Measurements from ENCODE around the gene LETM1. TPM values are rescaled to one million over a fixed set of nuclear protein-coding genes. Genes with fewer than 3 reads are reported as not detected.

Gene LETM1
- total and polyA plus RNA-seq, 4 donors: 12.2 to 46.9 (median 24.1) TPM

DNA sequence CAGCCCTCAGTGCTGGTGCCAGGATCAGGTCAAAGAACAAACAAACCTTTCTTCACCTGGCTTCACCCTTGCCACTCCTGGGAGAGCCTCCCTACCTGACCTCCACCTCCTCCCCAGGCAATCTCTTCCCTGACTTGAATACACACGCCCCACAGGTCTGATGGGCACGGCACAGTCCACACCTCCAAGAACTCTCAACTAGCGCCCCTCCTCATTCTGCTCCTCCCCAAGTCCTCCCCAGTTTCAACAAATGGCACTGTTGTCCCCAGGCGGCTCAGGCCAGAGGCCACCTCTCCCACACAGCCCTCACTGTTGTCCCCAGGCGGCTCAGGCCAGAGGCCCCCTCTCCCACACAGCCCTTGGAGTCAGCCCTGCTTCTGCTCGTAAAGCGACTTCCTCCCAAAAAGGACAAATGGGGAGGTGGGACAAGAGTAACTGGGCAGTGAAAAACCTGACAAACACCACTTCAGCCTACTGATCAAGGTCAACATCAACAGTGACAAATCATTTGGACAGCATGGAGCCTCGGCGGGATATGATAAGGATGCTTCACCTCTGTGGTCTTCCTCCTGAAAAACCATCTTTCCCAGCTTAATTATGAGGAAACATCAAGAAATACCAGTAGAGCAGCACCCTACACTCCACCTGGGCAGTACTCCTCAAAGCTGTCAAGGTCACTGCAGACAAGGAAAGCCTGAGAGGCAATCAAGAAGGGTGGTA lies 2.9 kb downstream of the LETM1 start:
- TF ChIP-seq TAF1 (conservative IDR thresholded peaks at IDR 0.05): no peak
- no peak for DNase-seq (ENCODE audit: low spot score)
- no peaks in the 10 kb centered on the region for H3K27me3 ChIP-seq (ENCODE audit: control insufficient read depth in 4 of 4, insufficient read depth in 4 of 4, low read length in 3 of 4)
- H3K9me3 ChIP-seq (ENCODE audit: control insufficient read depth in 4 of 4, low read length in 3 of 4): no peaks in the 10 kb centered on the region
- WGBS: 89% methylated on average over 9 of the region's 9 CpGs
- H3K36me3 ChIP-seq (ENCODE audit: control insufficient read depth in 4 of 4, insufficient read depth in 3 of 4, low read depth in 1 of 4, low read length in 3 of 4): peaks cover 0 to 5% (median 0%) of the 10 kb centered on the region in 4 donors
- H3K4me1 ChIP-seq (ENCODE audit: control insufficient read depth in 4 of 4, insufficient read depth in 4 of 4, low read length in 3 of 4): peaks cover 6 to 37% (median 28%) of the 10 kb centered on the region in 4 donors
- H3K27ac ChIP-seq (ENCODE audit: low read depth in 1 of 2, low read length in 2 of 2): no peak overlapping the region
- no peak overlapping the region for H3K4me3 ChIP-seq (ENCODE audit: low read depth in 1 of 3, low read length in 3 of 3)
- no peak overlapping the region for H3K9ac ChIP-seq (ENCODE audit: low read depth in 1 of 2, low read length in 2 of 2)

GRCh38 chr4:1851575-1852410 lies 4.2 kb downstream of the LETM1 start:
- no peaks in the 10 kb centered on the region for H3K27me3 ChIP-seq (ENCODE audit: control insufficient read depth in 4 of 4, insufficient read depth in 4 of 4, low read length in 3 of 4)
- no peak overlapping the region for H3K9ac ChIP-seq (ENCODE audit: low read depth in 1 of 2, low read length in 2 of 2)
- H3K4me1 ChIP-seq (ENCODE audit: control insufficient read depth in 4 of 4, insufficient read depth in 4 of 4, low read length in 3 of 4): peaks cover under 1 to 30% (median 21%) of the 10 kb centered on the region in 4 donors
- DNase-seq (ENCODE audit: low spot score): no peak
- no peaks in the 10 kb centered on the region for H3K9me3 ChIP-seq (ENCODE audit: control insufficient read depth in 4 of 4, low read length in 3 of 4)
- peaks cover under 1 to 6% (median 4%) of the 10 kb centered on the region in 4 donors for H3K36me3 ChIP-seq (ENCODE audit: control insufficient read depth in 4 of 4, insufficient read depth in 3 of 4, low read depth in 1 of 4, low read length in 3 of 4)
- H3K27ac ChIP-seq (ENCODE audit: low read depth in 1 of 2, low read length in 2 of 2): no peak overlapping the region
- H3K4me3 ChIP-seq (ENCODE audit: low read depth in 1 of 3, low read length in 3 of 3): no peak overlapping the region
- WGBS: 75% methylated on average over 16 of the region's 16 CpGs
- peak in 1 of 2 donors; percentile 51 for TF ChIP-seq RXRA (IDR thresholded peaks at IDR 0.05)
- TF ChIP-seq CTCF (IDR thresholded peaks at IDR 0.05; ENCODE audit: low read depth, low read length, missing input control): no peak
- TF ChIP-seq, protein P1, sequence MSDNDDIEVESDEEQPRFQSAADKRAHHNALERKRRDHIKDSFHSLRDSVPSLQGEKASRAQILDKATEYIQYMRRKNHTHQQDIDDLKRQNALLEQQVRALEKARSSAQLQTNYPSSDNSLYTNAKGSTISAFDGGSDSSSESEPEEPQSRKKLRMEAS (IDR thresholded peaks at IDR 0.05): no peak
- TF ChIP-seq SP1 (IDR thresholded peaks at IDR 0.05): no peak

DNA sequence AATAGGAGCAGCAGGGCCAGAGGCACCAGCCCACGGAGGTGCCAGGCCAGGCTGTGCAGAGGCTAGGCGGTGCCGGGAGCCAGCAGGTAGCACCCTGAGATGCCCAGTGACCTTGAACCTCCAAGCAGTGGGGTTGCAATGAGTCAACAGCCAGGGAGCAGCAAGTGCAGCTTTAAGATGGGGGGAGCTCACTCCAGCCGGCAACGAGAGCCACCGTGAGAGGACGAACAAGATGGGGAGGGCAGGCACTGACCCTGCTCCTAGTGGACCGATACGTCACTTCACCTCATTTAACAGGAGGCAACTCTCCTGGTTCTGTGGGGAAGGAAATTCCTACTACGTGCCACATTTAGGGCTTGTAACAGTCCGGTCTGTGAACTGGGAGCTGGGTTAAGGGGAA lies 4.8 kb downstream of the LETM1 start:
- Histone ChIP-seq H3K27me3 (ENCODE audit: control insufficient read depth in 4 of 4, insufficient read depth in 4 of 4, low read length in 3 of 4) (no peaks in the 10 kb centered on the region), H3K4me3 (ENCODE audit: low read depth in 1 of 3, low read length in 3 of 3) (no peak overlapping the region), H3K27ac (ENCODE audit: low read depth in 1 of 2, low read length in 2 of 2) (no peak overlapping the region), H3K9ac (ENCODE audit: low read depth in 1 of 2, low read length in 2 of 2) (no peak overlapping the region), H3K36me3 (ENCODE audit: control insufficient read depth in 4 of 4, insufficient read depth in 3 of 4, low read depth in 1 of 4, low read length in 3 of 4) (peaks cover 5 to 8% (median 6%) of the 10 kb centered on the region in 4 donors), H3K4me1 (ENCODE audit: control insufficient read depth in 4 of 4, insufficient read depth in 4 of 4, low read length in 3 of 4) (peaks cover 0 to 28% (median 18%) of the 10 kb centered on the region in 4 donors), H3K9me3 (ENCODE audit: control insufficient read depth in 4 of 4, low read length in 3 of 4) (no peaks in the 10 kb centered on the region)
- no peak for TF ChIP-seq JUND (IDR thresholded peaks at IDR 0.05)
- no peak for TF ChIP-seq REST (IDR thresholded peaks at IDR 0.05)
- TF ChIP-seq FOXA2 (IDR thresholded peaks at IDR 0.05): no peak
- no peak for TF ChIP-seq EGR1 (IDR thresholded peaks at IDR 0.05; ENCODE audit: low read depth in 2 of 2)
- TF ChIP-seq, protein P2, sequence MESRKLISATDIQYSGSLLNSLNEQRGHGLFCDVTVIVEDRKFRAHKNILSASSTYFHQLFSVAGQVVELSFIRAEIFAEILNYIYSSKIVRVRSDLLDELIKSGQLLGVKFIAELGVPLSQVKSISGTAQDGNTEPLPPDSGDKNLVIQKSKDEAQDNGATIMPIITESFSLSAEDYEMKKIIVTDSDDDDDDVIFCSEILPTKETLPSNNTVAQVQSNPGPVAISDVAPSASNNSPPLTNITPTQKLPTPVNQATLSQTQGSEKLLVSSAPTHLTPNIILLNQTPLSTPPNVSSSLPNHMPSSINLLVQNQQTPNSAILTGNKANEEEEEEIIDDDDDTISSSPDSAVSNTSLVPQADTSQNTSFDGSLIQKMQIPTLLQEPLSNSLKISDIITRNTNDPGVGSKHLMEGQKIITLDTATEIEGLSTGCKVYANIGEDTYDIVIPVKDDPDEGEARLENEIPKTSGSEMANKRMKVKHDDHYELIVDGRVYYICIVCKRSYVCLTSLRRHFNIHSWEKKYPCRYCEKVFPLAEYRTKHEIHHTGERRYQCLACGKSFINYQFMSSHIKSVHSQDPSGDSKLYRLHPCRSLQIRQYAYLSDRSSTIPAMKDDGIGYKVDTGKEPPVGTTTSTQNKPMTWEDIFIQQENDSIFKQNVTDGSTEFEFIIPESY (IDR thresholded peaks at IDR 0.05): no peak
- TF ChIP-seq HNF4G (IDR thresholded peaks at IDR 0.05): no peak
- TF ChIP-seq, protein P3, sequence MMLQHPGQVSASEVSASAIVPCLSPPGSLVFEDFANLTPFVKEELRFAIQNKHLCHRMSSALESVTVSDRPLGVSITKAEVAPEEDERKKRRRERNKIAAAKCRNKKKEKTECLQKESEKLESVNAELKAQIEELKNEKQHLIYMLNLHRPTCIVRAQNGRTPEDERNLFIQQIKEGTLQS (IDR thresholded peaks at IDR 0.05): no peak
- no peak for TF ChIP-seq GABPA (IDR thresholded peaks at IDR 0.05 in 1 of 2, conservative IDR thresholded peaks at IDR 0.05 in 1 of 2)
- no peak for TF ChIP-seq FOXA1 (IDR thresholded peaks at IDR 0.05)
- TF ChIP-seq, protein P1 (IDR thresholded peaks at IDR 0.05): no peak
- no peak for TF ChIP-seq RXRA (IDR thresholded peaks at IDR 0.05)
- TF ChIP-seq RAD21 (IDR thresholded peaks at IDR 0.05): no peak
- TF ChIP-seq HNF4A (conservative IDR thresholded peaks at IDR 0.05): no peak
- no peak for TF ChIP-seq NR2F2 (IDR thresholded peaks at IDR 0.05)
- TF ChIP-seq YY1 (IDR thresholded peaks at IDR 0.05): no peak
- 78% methylated on average over 11 of the region's 11 CpGs for WGBS
- no peak for DNase-seq (ENCODE audit: low spot score)

Data from liver (tissue), 9 donors.